Endothelial cell of umbilical vein (primary cell): ENCODE results near the gene PLOD1. TPM values are rescaled to one million over a fixed set of nuclear protein-coding genes. Genes with fewer than 3 reads are reported as not detected.

Source experiments
- BruUV-seq: library from RNA; stranded (reverse); fragments of 400-500 nt; replicated peaks from 2 replicates; lab custom pipeline; 2021; lab: Mats Ljungman, UMichigan
- CTCF ChIA-PET: fragments of 300-600, 350-600 bp; sonication (Branson Sonifier 250); formaldehyde crosslinking; loops from one replicate; lab custom pipeline; 2021; ENCODE audit warnings: antibody characterized with exemption, inconsistent platforms; lab: Charles Lee
- POLR2A ChIA-PET: fragments of 300-600, 350-600 bp; sonication (Branson Sonifier 250); formaldehyde crosslinking; loops from one replicate; lab custom pipeline; 2021; ENCODE audit warnings: antibody characterized with exemption, inconsistent platforms; lab: Charles Lee
- DNase-seq: peaks from one replicate; pipeline ENCODE4 v3.0.0-alpha.2; 2011; ENCODE audit warnings: low read depth, low spot score
- FAIRE-seq: peaks from 2 replicates; lab custom pipeline; 2011; peaks lifted over from hg19 to GRCh38; lab: Jason Lieb, UNC
- H2AFZ ChIP-seq: 2 replicates; pipeline ENCODE4 v1.6.0; 2012; ENCODE audit warnings: low read depth, low read length, control low read depth, inconsistent platforms
- H3K27ac ChIP-seq: 2 replicates; pipeline ENCODE4 v1.5.1; 2011; ENCODE audit warnings: low read depth, mild to moderate bottlenecking, control low read depth, low read length, moderate library complexity; ENCODE audit not compliant: insufficient read depth
- H3K27me3 ChIP-seq, 2 experiments: 2 replicates each; pipeline versions ENCODE4 v1.6.0 to v1.6.1; 2011; ENCODE audit warnings: low read length in 2 of 2, mixed read lengths in 1 of 2; ENCODE audit not compliant: control insufficient read depth in 2 of 2, insufficient read depth in 2 of 2
- H3K36me3 ChIP-seq, 2 experiments: 2 replicates in 1 of 2; 3 replicates in 1 of 2; pipeline ENCODE4 v1.5.1; 2011; ENCODE audit warnings: low read length in 2 of 2, mild to moderate bottlenecking in 1 of 2, moderate library complexity in 1 of 2; ENCODE audit not compliant: control insufficient read depth in 2 of 2, insufficient read depth in 2 of 2; ENCODE audit errors: extremely low read depth in 1 of 2
- H3K4me1 ChIP-seq: 3 replicates; pipeline ENCODE4 v1.5.1; 2011; ENCODE audit warnings: mild to moderate bottlenecking, low read length; ENCODE audit not compliant: control insufficient read depth, insufficient read depth; ENCODE audit errors: extremely low read depth
- H3K4me2 ChIP-seq: 2 replicates; pipeline ENCODE4 v1.6.1; 2011; ENCODE audit warnings: low read length, control low read depth, mixed read lengths; ENCODE audit not compliant: insufficient read depth
- H3K4me3 ChIP-seq, 3 experiments: fragments of 200-600 bp in 1 of 3; sonication (generic), shearing (Covaris generic) in 1 of 3; replicated peaks in 1 of 3; 2 replicates each; pipeline ENCODE4 v1.5.1; 2011 to 2016; ENCODE audit warnings: control low read depth in 3 of 3, low read length in 3 of 3, mild to moderate bottlenecking in 2 of 3, inconsistent platforms in 1 of 3, low read depth in 1 of 3, moderate library complexity in 1 of 3; ENCODE audit not compliant: insufficient read depth in 1 of 3
- H3K79me2 ChIP-seq: 2 replicates; pipeline ENCODE4 v1.6.0; 2012; ENCODE audit warnings: low read length, inconsistent platforms; ENCODE audit not compliant: control insufficient read depth, insufficient read depth
- H3K9ac ChIP-seq: replicated peaks from 2 replicates; pipeline ENCODE3; 2011; ENCODE audit warnings: low read length, control low read depth; ENCODE audit not compliant: insufficient read depth; ENCODE audit errors: extremely low read depth
- H3K9me1 ChIP-seq: replicated peaks from 3 replicates; pipeline ENCODE4 v1.6.0; 2011; ENCODE audit warnings: mild to moderate bottlenecking, low read length; ENCODE audit not compliant: control insufficient read depth, insufficient read depth; ENCODE audit errors: extremely low read depth
- H3K9me3 ChIP-seq: replicated peaks from 2 replicates; pipeline ENCODE4 v1.5.1; 2012; ENCODE audit warnings: low read length, inconsistent platforms; ENCODE audit not compliant: control insufficient read depth, insufficient read depth
- H4K20me1 ChIP-seq: replicated peaks from 2 replicates; pipeline ENCODE3; 2011; ENCODE audit warnings: mild to moderate bottlenecking, low read length; ENCODE audit not compliant: control insufficient read depth, insufficient read depth; ENCODE audit errors: extremely low read depth
- GATA2 ChIP-seq: IDR thresholded peaks from 2 replicates; pipeline ENCODE4 v1.7.0; 2011; ENCODE audit warnings: low read depth, mild to moderate bottlenecking, moderate library complexity, mixed read lengths, low read length; ENCODE audit not compliant: insufficient read length, insufficient read depth
- JUN ChIP-seq: IDR thresholded peaks from 2 replicates; pipeline ENCODE4 v1.6.1; 2011; ENCODE audit warnings: borderline replicate concordance, low read depth; ENCODE audit not compliant: insufficient read length, insufficient read depth
- POLR2A ChIP-seq: IDR thresholded peaks from 2 replicates; pipeline ENCODE4 v1.6.1; 2012; ENCODE audit warnings: low read depth, mild to moderate bottlenecking, control low read depth, low read length
- POLR2AphosphoS5 ChIP-seq: IDR thresholded peaks from 2 replicates; pipeline ENCODE4 v1.6.1; 2012; ENCODE audit warnings: low read depth, mild to moderate bottlenecking, control low read depth, low read length, moderate library complexity; ENCODE audit not compliant: insufficient read depth
- dilution Hi-C: fragments of 300-500 bp; cut with MboI; formaldehyde crosslinking; loops from one replicate; pipeline ENCODE4 v1.15.0; 2019; ENCODE audit warnings: low sequenced_read_pairs; ENCODE audit not compliant: extremely low pct_ligation_motif_present
- intact Hi-C: fragments of 100-400 bp; cut with micrococcal nuclease; formaldehyde crosslinking; loops from one replicate; pipeline ENCODE4 v1.10.0; 2022
- polyA plus RNA-seq, 4 experiments: library from polyadenylated mRNA; depleted of rRNA in 3 of 4; stranded (reverse) in 3 of 4; unstranded in 1 of 4; fragments of >200 nt; gene quantifications; 2 replicates each; pipeline versions ENCODE4 v1.2.1 to v1.2.3, GENCODE V29; 2011 to 2012; ENCODE audit warnings: missing spikeins in 1 of 4
- total RNA-seq: library from RNA; stranded (reverse); gene quantifications from 2 replicates; pipeline ENCODE4 v1.2.3, GENCODE V29; 2021
- TF ChIP-seq, protein P1 (sequence below): IDR thresholded peaks from 2 replicates; pipeline ENCODE4 v1.6.1; 2011; ENCODE audit not compliant: insufficient read depth, insufficient read length
- TF ChIP-seq, protein P2 (sequence below), 2 donors: IDR thresholded peaks; 1 replicate in 1 of 2; 2 replicates in 1 of 2; pipeline ENCODE4 v1.5.1; 2011; ENCODE audit warnings: low read length in 2 of 2, mild to moderate bottlenecking in 2 of 2, moderate library complexity in 2 of 2, control low read depth in 1 of 2, inconsistent platforms in 1 of 2, low read depth in 1 of 2; ENCODE audit not compliant: insufficient read depth in 1 of 2; ENCODE audit errors: extremely low read depth in 1 of 2

The PLOD1 gene
- total and polyA plus RNA-seq, 2 donors (not counting 3 experiments of a cell fraction or from before 2014, with no cell fraction given) = 260 to 412 TPM

DNA sequence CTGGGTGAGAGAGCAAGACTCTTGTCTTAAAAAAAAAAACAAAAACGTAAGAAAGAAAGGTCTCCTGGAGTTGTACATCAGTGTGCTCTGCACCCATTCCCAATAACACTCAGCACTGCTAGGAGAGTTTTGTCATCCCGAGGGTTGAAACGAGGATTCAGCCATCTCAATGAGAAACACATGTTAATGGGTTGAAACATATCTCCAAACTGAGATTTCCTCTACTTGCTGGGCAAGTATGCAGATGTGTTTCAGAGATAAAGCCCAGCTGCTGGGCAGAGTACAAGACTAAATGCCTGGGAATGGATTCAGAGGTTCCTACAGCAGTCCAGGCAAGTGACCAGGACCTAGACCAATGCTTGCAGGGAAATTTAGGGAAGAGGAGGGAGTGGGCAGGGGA lies 43.1 kb downstream of the PLOD1 start:
- dilution Hi-C loops = no loop called here
- Histone ChIP-seq H4K20me1 (no peaks in the 10 kb centered on the region), H3K27me3 (no peaks in the 10 kb centered on the region), H3K79me2 (peaks cover 22% of the 10 kb centered on the region), H3K4me1 (peaks cover 16% of the 10 kb centered on the region), H3K36me3 (peaks cover 4 to 24% of the 10 kb centered on the region in 2 experiments), H3K9ac (no peak overlapping the region), H3K9me3 (no peaks in the 10 kb centered on the region), H2AFZ (no peak overlapping the region), H3K4me2 (no peak overlapping the region), H3K9me1 (no peaks in the 10 kb centered on the region), H3K4me3 (no peak overlapping the region), H3K27ac (no peak overlapping the region)
- intact Hi-C loops = no loop called here
- no TSS peak for BruUV-seq
- CTCF ChIA-PET = no interaction called here
- POLR2A ChIA-PET = no interaction called here
- FAIRE-seq = no peak
- DNase-seq = no peak
- TF ChIP-seq POLR2AphosphoS5 (no peak), JUN (no peak), POLR2A (no peak), GATA2 (no peak)
- TF ChIP-seq, protein P1, sequence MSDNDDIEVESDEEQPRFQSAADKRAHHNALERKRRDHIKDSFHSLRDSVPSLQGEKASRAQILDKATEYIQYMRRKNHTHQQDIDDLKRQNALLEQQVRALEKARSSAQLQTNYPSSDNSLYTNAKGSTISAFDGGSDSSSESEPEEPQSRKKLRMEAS = no peak
- TF ChIP-seq, protein P2, sequence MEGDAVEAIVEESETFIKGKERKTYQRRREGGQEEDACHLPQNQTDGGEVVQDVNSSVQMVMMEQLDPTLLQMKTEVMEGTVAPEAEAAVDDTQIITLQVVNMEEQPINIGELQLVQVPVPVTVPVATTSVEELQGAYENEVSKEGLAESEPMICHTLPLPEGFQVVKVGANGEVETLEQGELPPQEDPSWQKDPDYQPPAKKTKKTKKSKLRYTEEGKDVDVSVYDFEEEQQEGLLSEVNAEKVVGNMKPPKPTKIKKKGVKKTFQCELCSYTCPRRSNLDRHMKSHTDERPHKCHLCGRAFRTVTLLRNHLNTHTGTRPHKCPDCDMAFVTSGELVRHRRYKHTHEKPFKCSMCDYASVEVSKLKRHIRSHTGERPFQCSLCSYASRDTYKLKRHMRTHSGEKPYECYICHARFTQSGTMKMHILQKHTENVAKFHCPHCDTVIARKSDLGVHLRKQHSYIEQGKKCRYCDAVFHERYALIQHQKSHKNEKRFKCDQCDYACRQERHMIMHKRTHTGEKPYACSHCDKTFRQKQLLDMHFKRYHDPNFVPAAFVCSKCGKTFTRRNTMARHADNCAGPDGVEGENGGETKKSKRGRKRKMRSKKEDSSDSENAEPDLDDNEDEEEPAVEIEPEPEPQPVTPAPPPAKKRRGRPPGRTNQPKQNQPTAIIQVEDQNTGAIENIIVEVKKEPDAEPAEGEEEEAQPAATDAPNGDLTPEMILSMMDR (IDR thresholded peaks at IDR 0.05; ENCODE audit: extremely low read depth in 1 of 2, insufficient read depth in 1 of 2, low read depth in 1 of 2, low read length in 2 of 2) = no peak
